HL-60 (cell line): ENCODE results near the gene UBTD2.

Experiments
- GABPA ChIP-seq: IDR thresholded peaks from 2 replicates; pipeline ENCODE4 v1.6.1; 2012; ENCODE audit warnings: low read depth
- POLR2AphosphoS5 ChIP-seq: IDR thresholded peaks from 2 replicates; pipeline ENCODE4 v1.6.1; 2012; ENCODE audit warnings: low read depth
- TF ChIP-seq, protein P1 (sequence below): IDR thresholded peaks from one replicate; pipeline ENCODE4 v1.5.1; 2011; ENCODE audit warnings: low read length, control low read depth, inconsistent platforms; ENCODE audit not compliant: insufficient read depth

DNA sequence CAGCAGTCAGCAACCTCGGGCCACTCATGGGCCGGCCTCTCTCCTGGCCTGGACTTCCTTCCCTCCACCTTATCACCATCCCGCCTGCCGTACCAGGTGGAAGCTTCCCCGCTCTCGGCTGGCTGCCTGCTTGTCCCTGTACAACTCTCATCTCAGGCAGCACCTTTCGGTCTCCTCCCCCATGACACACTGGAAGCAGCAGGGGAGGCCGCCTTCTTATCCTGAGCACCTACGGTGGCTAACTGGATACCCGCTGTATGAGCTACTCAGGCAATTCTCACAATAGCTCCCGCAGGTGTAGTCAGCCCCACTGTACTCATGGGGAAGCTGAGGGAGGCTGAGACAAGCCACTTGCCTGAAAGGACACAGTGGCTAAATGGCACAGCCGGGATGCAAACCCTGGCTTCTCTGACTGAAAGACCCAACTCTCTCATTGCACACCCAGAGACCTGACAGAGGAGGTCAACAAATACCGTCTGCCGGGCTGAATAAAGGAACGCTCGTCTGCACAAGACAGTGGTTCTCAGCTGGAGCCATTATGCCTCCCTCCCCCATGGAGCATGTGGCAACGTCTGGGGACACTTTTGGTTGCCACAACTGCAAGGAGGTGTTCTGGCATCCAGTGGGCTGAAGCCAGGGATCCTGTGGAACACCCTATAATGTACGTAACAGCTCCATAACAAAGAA lies 105.1 kb downstream of the UBTD2 start:
- TF ChIP-seq, protein P1, sequence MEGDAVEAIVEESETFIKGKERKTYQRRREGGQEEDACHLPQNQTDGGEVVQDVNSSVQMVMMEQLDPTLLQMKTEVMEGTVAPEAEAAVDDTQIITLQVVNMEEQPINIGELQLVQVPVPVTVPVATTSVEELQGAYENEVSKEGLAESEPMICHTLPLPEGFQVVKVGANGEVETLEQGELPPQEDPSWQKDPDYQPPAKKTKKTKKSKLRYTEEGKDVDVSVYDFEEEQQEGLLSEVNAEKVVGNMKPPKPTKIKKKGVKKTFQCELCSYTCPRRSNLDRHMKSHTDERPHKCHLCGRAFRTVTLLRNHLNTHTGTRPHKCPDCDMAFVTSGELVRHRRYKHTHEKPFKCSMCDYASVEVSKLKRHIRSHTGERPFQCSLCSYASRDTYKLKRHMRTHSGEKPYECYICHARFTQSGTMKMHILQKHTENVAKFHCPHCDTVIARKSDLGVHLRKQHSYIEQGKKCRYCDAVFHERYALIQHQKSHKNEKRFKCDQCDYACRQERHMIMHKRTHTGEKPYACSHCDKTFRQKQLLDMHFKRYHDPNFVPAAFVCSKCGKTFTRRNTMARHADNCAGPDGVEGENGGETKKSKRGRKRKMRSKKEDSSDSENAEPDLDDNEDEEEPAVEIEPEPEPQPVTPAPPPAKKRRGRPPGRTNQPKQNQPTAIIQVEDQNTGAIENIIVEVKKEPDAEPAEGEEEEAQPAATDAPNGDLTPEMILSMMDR = no peak
- TF ChIP-seq POLR2AphosphoS5 (peak; percentile 31; the same call in 1 of the 2 replicates), GABPA (no peak)
